ENCODE data around the gene CEP57L1.
"Not testable (repeated sequence)": the region's sequence is repeated elsewhere in the genome, so short reads cannot be mapped to it uniquely, and the experiment has no call there.

GRCh38 chr6:109109663-109110062 lies 14.4 kb downstream of the CEP57L1 start:
- TF ChIP-seq CTCF (IDR thresholded peaks at IDR 0.05 in 8 of 11, conservative IDR thresholded peaks at IDR 0.05 in 3 of 11); POLR2A (IDR thresholded peaks at IDR 0.05); POLR2AphosphoS5 (IDR thresholded peaks at IDR 0.05): not testable (repeated sequence)
